Gastroesophageal sphincter (tissue), 4 donors: Measurements from ENCODE around the gene GBP5. TPM values are rescaled to one million over a fixed set of nuclear protein-coding genes. Genes with fewer than 3 reads are reported as not detected.
A peak's percentile ranks its signal among the peaks of the same experiment; 100 is the strongest.
"Not testable (repeated sequence)": the region's sequence is repeated elsewhere in the genome, so short reads cannot be mapped to it uniquely, and the experiment has no call there.

Experiments used
- ATAC-seq: fragments of 150-250 bp; one replicate; pipeline ENCODE4 v1.9.1; 2016; ENCODE audit warnings: mild to moderate bottlenecking, moderate library complexity
- H3K27ac ChIP-seq, 4 donors: fragments of 200-600 bp; sonication (generic) in 3 of 4; 1 replicate in 3 of 4; 2 replicates in 1 of 4; pipeline ENCODE4 v1.5.1; 2016 to 2019
- H3K27me3 ChIP-seq: fragments of 200-600 bp; sonication (generic); one replicate; pipeline ENCODE4 v1.5.1; 2019
- H3K36me3 ChIP-seq, 2 donors: fragments of 200-600 bp; sonication (generic); one replicate each; pipeline ENCODE4 v1.5.1; 2019; ENCODE audit warnings: control low read depth in 1 of 2
- H3K4me1 ChIP-seq, 3 donors: fragments of 200-600 bp; sonication (generic); 1 replicate in 2 of 3; 2 replicates in 1 of 3; pipeline ENCODE4 v1.5.1; 2016 to 2019; ENCODE audit warnings: control low read depth in 2 of 3
- H3K4me3 ChIP-seq, 2 donors: fragments of 200-600 bp; sonication (generic); one replicate each; pipeline ENCODE4 v1.5.1; 2019; ENCODE audit warnings: mild to moderate bottlenecking in 1 of 2, moderate library complexity in 1 of 2
- H3K9me3 ChIP-seq, 3 donors: fragments of 200-600 bp; sonication (generic); one replicate each; pipeline ENCODE4 v1.5.1; 2017 to 2019; ENCODE audit warnings: control low read depth in 2 of 3
- EP300 ChIP-seq: sonication (generic); formaldehyde crosslinking; IDR thresholded peaks from one replicate; pipeline ENCODE4 v1.6.1; 2017; ENCODE audit warnings: antibody characterized with exemption, mild to moderate bottlenecking
- POLR2A ChIP-seq, 2 donors: fragments of 450-650 bp; IDR thresholded peaks; one replicate each; pipeline ENCODE4 v1.6.1; 2017; ENCODE audit warnings: antibody characterized with exemption in 2 of 2, mild to moderate bottlenecking in 2 of 2, moderate library complexity in 1 of 2
- POLR2AphosphoS5 ChIP-seq: sonication (generic); formaldehyde crosslinking; IDR thresholded peaks from one replicate; pipeline ENCODE4 v1.6.1; 2017; ENCODE audit warnings: antibody characterized with exemption
- WGBS, 2 donors: methylation state at CpG; one replicate each; pipeline ENCODE4 v1.1.5; 2018; ENCODE audit warnings: low coverage in 1 of 2; 5-methylcytosine and 5-hydroxymethylcytosine counted together
- total RNA-seq, 4 donors: library from RNA; depleted of rRNA; stranded (reverse); fragments of >200 nt; gene quantifications; one replicate each; pipeline ENCODE4 v1.1.0, GENCODE V29; 2016
- TF ChIP-seq, protein P1 (sequence below), 4 experiments: fragments of 200-600 bp in 2 of 4; fragments of 450-650 bp in 2 of 4; sonication (generic) in 1 of 4; IDR thresholded peaks; one replicate each; pipeline ENCODE4 v1.5.1; 2017 to 2019; ENCODE audit warnings: antibody characterized with exemption in 4 of 4, mild to moderate bottlenecking in 2 of 4, moderate library complexity in 2 of 4

The GBP5 gene, protein sequence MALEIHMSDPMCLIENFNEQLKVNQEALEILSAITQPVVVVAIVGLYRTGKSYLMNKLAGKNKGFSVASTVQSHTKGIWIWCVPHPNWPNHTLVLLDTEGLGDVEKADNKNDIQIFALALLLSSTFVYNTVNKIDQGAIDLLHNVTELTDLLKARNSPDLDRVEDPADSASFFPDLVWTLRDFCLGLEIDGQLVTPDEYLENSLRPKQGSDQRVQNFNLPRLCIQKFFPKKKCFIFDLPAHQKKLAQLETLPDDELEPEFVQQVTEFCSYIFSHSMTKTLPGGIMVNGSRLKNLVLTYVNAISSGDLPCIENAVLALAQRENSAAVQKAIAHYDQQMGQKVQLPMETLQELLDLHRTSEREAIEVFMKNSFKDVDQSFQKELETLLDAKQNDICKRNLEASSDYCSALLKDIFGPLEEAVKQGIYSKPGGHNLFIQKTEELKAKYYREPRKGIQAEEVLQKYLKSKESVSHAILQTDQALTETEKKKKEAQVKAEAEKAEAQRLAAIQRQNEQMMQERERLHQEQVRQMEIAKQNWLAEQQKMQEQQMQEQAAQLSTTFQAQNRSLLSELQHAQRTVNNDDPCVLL
- 1 to 10 TPM in 2 of 4 donors, under 1 TPM in 2; 0.27 to 3.0 (median 1.8) TPM for total RNA-seq

DNA sequence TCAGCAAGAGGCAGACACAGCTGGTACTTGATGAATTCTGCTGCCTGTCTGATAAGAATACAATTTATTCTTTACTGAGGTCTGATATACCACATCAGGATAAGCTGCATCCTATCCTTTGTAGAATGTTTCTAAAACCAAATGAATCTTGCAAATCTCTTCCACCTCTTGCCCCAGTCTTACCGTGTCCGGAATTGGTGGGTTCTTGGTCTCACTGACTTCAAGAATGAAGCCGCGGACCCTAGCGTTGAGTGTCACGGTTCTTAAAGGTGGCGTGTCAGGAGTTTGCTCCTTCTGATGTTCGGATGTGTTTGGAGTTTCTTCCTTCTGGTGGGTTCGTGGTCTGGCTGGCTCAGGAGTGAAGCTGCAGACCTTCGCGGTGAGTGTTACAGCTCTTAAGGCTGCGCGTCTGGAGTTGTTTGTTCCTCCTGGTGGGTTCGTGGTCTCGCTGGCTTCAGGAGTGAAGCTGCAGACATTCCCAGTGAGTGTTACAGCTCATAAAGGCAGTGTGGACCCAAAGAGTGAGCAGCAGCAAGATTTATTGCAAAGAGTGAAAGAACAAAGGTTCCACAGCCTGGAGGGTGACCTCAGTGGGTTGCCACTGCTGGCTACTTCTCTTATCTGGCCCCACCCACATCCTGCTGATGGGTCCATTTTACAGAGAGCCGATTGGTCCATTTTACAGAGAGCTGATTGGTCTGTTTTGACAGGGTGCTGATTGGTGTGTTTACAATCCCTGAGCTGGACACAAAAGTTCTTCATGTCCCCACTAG, at the start of gene GBP5:
Gene GBP5 (minus strand): TSS at position 592 of the 773 bp plus-strand sequence. CDS start 3,305 bp downstream, outside the sequence.
- H3K27me3 ChIP-seq, H3K36me3 ChIP-seq, H3K9me3 ChIP-seq, ATAC-seq: not testable (repeated sequence)
- Histone ChIP-seq H3K4me3 (peak within 1 kb of the TSS in 1 of 2 donors; percentile 25), H3K4me1 (peaks cover 3 to 19% (median 3%) of the 10 kb centered on the region in 3 donors), H3K27ac (peak within 1 kb of the TSS in 1 of 4 donors; percentile 72)
- WGBS, 2 donors: 84 to 96% methylated on average over 10 to 11 of the region's 16 CpGs

DNA sequence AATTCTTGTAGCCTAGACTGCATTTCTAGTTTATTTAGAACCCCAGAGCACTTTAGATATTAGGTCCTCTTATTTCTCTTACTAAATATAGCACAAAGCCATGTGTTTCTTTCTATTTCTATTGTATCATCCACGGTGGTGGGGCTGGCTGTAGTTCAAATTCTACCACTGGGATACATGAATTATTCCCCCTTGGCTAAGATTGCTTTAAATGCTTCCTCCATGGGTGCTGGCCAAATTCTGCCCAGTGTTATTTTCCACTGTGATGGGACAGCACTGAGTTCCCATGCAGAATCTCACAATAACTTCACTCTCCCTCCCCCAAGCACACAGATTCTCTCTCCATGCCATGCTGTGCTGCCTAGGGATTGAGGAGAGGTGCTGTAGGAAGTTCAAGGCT, 49.7 kb upstream of the GBP5 start:
- peaks cover 0 to 10% (median 0%) of the 10 kb centered on the region in 3 donors for H3K4me1 ChIP-seq
- TF ChIP-seq EP300 (no peak), POLR2A (IDR thresholded peaks at IDR 0.05) (no peak), POLR2AphosphoS5 (no peak)
- TF ChIP-seq, protein P1, sequence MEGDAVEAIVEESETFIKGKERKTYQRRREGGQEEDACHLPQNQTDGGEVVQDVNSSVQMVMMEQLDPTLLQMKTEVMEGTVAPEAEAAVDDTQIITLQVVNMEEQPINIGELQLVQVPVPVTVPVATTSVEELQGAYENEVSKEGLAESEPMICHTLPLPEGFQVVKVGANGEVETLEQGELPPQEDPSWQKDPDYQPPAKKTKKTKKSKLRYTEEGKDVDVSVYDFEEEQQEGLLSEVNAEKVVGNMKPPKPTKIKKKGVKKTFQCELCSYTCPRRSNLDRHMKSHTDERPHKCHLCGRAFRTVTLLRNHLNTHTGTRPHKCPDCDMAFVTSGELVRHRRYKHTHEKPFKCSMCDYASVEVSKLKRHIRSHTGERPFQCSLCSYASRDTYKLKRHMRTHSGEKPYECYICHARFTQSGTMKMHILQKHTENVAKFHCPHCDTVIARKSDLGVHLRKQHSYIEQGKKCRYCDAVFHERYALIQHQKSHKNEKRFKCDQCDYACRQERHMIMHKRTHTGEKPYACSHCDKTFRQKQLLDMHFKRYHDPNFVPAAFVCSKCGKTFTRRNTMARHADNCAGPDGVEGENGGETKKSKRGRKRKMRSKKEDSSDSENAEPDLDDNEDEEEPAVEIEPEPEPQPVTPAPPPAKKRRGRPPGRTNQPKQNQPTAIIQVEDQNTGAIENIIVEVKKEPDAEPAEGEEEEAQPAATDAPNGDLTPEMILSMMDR (IDR thresholded peaks at IDR 0.05): no peak
- no peaks in the 10 kb centered on the region for H3K36me3 ChIP-seq
- ATAC-seq: no peak
- no peak overlapping the region for H3K4me3 ChIP-seq
- no peaks in the 10 kb centered on the region for H3K27me3 ChIP-seq
- WGBS, 2 donors: 0 to 6% methylated on average over 1 of the region's 1 CpG
- H3K27ac ChIP-seq: no peak overlapping the region
- H3K9me3 ChIP-seq: peaks cover 0 to 14% (median 0%) of the 10 kb centered on the region in 3 donors

DNA sequence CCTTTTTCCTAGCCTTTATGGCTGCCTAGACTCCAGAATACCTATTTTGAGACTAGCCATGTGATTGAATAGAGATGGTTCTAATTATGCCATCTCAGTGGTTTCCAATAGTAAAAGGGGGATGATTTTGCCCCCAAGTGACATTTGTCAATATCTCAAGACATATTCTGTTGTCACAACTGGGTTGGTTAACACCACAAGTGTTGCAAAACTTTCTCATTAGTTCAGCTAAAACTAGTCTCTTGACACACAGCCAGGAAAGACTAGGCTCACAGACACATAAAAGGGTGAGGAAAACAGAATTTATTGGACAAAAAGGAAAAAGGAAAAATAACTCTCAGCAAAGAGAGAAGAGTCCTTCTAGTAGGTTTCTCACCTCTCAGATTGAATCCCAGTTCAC, 39.9 kb upstream of the GBP5 start:
- Histone ChIP-seq H3K27ac (no peak overlapping the region), H3K36me3 (no peaks in the 10 kb centered on the region), H3K27me3 (no peaks in the 10 kb centered on the region), H3K9me3 (no peaks in the 10 kb centered on the region), H3K4me1 (peaks cover 5 to 33% (median 9%) of the 10 kb centered on the region in 3 donors), H3K4me3 (no peak overlapping the region)
- no peak for ATAC-seq
- TF ChIP-seq POLR2A (IDR thresholded peaks at IDR 0.05) (no peak), EP300 (no peak), POLR2AphosphoS5 (no peak)
- TF ChIP-seq, protein P1 (IDR thresholded peaks at IDR 0.05): no peak

DNA sequence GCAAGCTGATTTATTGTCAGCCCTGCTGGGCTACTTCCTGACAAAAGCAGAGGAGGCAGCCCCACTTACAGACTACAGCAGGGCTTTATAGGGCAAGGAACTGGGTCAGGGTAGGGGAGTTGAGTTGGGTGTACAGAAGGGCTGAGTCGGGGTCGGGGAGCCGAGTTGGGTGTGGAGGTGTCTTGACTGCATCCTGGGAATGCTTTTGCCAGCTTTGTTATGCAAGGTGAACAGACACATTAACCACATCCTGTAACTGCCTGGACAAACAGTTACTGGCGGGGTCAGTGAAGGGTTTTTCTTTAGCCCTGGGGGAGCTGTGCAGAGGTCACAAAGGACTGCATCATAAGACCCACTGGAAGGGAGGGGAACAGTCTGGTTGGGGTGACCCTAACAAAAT, 39.1 kb upstream of the GBP5 start:
- Histone ChIP-seq H3K4me1 (peaks cover 5 to 33% (median 9%) of the 10 kb centered on the region in 3 donors), H3K27ac (peak overlapping the region in 1 of 4 donors; percentile 1), H3K36me3 (no peaks in the 10 kb centered on the region), H3K4me3 (no peak overlapping the region), H3K9me3 (no peaks in the 10 kb centered on the region), H3K27me3 (no peaks in the 10 kb centered on the region)
- no peak for ATAC-seq
- TF ChIP-seq EP300: no peak
- no peak for TF ChIP-seq POLR2A (IDR thresholded peaks at IDR 0.05)
- TF ChIP-seq POLR2AphosphoS5: no peak
- 54 to 67% methylated on average over 2 to 4 of the region's 4 CpGs for WGBS, 2 donors

DNA sequence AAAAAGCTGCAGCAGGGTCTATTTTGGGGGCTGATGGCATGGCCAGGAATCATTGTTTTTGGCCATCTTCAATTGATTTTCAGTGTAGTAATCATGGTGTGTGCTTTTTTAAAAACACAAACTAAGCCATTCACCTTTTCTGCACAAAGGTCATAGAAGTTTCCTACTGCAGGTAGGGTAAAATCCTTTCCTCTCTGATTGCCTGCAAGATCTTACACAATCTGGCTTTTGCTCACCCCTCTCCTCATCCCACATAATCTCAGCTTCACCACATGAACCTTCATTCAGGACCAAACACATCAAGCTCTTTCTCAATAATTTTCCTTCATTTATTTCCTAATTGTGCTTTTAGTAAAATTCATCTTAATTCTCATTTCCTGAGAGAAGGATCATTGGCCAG, 38.3 kb upstream of the GBP5 start:
- no peaks in the 10 kb centered on the region for H3K9me3 ChIP-seq
- no peak for ATAC-seq
- no peaks in the 10 kb centered on the region for H3K27me3 ChIP-seq
- H3K4me1 ChIP-seq: peaks cover 5 to 33% (median 9%) of the 10 kb centered on the region in 3 donors
- H3K4me3 ChIP-seq: no peak overlapping the region
- H3K36me3 ChIP-seq: no peaks in the 10 kb centered on the region
- TF ChIP-seq POLR2AphosphoS5 (no peak), POLR2A (IDR thresholded peaks at IDR 0.05) (no peak), EP300 (no peak)
- TF ChIP-seq, protein P1 (IDR thresholded peaks at IDR 0.05): no peak
- peak overlapping the region; percentile 45 to 64 (median 55) for H3K27ac ChIP-seq
